ENCODE measurements around the gene RIT2.

DNA sequence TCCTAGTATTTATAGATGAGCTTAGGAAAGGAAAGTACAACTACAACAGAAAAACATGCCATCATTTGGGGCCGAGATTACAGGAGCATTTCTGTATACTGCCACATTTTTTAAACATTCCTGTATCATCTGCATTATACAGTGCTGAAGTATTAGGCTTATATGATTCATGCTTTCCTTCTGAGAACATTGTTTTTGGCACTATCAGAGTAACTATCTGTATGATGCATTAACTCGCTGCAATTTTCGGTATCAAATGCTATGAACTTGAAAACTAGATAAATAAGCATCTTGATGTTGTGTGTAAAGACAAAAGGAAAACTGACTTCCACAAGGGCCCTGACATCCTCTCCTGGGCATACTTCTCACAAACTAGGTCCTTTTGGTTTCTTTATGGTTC lies 102.0 kb downstream of the RIT2 start:
- TF ChIP-seq, protein P1, sequence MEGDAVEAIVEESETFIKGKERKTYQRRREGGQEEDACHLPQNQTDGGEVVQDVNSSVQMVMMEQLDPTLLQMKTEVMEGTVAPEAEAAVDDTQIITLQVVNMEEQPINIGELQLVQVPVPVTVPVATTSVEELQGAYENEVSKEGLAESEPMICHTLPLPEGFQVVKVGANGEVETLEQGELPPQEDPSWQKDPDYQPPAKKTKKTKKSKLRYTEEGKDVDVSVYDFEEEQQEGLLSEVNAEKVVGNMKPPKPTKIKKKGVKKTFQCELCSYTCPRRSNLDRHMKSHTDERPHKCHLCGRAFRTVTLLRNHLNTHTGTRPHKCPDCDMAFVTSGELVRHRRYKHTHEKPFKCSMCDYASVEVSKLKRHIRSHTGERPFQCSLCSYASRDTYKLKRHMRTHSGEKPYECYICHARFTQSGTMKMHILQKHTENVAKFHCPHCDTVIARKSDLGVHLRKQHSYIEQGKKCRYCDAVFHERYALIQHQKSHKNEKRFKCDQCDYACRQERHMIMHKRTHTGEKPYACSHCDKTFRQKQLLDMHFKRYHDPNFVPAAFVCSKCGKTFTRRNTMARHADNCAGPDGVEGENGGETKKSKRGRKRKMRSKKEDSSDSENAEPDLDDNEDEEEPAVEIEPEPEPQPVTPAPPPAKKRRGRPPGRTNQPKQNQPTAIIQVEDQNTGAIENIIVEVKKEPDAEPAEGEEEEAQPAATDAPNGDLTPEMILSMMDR (IDR thresholded peaks at IDR 0.05), result no peak
- no peak for TF ChIP-seq POLR2A (IDR thresholded peaks at IDR 0.05)
